Fibroblast of the conjunctiva (primary cell): Measurements from ENCODE around the gene PRAC1.
A peak's percentile ranks its signal among the peaks of the same experiment; 100 is the strongest.
"Not testable (repeated sequence)": the region's sequence is repeated elsewhere in the genome, so short reads cannot be mapped to it uniquely, and the experiment has no call there.

Source experiments
- DNase-seq: peaks from one replicate; pipeline ENCODE4 v3.0.0-alpha.2; 2010; ENCODE audit warnings: low read depth

The PRAC1 gene

GRCh38 chr17:48726916-48727286 lies 4.6 kb upstream of the PRAC1 start:
- no peak for DNase-seq

DNA sequence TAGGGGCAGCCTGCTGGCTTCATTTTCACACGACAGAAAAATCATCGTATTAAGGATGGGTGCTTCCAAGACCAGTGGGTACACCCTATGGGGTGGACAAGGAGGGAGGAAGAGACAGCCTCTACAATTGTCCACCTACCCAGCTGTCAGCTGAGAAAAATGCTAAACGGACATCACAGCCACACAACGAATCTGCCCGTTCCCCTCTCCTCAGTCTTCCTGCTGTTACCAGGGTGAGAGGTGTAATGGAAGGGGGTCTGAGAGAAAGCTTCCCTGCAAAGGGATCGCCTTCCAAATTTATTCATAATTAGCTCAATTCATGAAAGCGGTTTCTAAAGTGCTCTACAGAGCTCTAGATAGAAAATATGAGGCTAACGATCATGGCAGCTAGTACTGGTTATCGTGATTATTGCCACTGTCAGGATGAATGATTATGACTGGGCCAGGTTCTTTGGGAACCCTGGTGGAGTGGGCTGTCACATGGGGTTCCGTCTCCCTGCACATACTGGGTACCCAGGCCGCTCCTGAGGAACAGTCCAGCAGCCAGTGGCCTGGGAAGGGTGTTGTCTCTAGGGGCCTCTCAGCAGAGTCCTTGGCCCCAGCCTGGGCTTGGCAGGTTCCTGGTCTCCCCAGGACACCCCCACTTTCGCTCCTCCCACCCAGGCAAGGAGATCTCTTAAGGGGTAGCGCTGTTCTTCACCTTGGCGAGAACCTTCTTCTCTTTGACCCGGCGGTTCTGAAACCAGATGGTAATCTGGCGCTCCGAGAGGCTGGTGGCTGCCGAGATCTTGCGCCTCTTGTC lies 4.0 kb upstream of the PRAC1 start:
- no peak for DNase-seq

GRCh38 chr17:48725288-48726064 lies 3.2 kb upstream of the PRAC1 start:
- no peak for DNase-seq

GRCh38 chr17:48725004-48725287 lies 2.6 kb upstream of the PRAC1 start:
- no peak for DNase-seq

GRCh38 chr17:48724251-48725003 lies 2.1 kb upstream of the PRAC1 start:
- peak; percentile 51 for DNase-seq

GRCh38 chr17:48723423-48724250 lies 1.3 kb upstream of the PRAC1 start:
- DNase-seq = no peak

GRCh38 chr17:48722915-48723422 lies 651 bp upstream of the PRAC1 start, which contains the start of gene PRAC2:
Gene PRAC2, plus strand, starts transcription at chr17:48723185. Its CDS starts 1,226 bp downstream, at chr17:48724411.
- DNase-seq = no peak

DNA sequence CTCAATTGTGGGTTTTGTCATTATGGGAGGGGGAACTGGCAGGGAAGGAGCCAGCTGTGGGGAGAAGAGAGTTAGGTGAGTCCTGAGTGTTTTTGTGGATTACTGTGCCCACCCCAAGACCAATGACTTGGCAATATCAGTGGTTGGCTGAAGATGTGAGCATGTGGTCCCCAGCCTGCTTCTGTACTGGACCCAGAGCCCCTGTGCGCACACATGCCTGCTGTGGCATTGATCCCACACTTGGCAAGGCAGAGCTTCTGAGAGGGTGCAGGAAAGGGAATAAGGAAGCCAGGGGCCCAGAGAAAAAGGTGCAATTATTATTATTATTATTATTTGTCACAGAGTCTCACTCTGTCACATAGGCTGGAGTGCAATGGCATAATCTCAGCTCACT lies 1.3 kb downstream of the PRAC1 start:
- no peak for DNase-seq

- DNase-seq = no peak
Measured at GRCh38 chr17:48720266-48721008, 1.9 kb downstream of the PRAC1 start.

- no peak for DNase-seq
Measured at GRCh38 chr17:48719642-48720265, 2.6 kb downstream of the PRAC1 start.

- DNase-seq = no peak
Measured at GRCh38 chr17:48718761-48719641, 3.3 kb downstream of the PRAC1 start.

- no peak for DNase-seq
Measured at GRCh38 chr17:48718227-48718760, 4.0 kb downstream of the PRAC1 start.

DNA sequence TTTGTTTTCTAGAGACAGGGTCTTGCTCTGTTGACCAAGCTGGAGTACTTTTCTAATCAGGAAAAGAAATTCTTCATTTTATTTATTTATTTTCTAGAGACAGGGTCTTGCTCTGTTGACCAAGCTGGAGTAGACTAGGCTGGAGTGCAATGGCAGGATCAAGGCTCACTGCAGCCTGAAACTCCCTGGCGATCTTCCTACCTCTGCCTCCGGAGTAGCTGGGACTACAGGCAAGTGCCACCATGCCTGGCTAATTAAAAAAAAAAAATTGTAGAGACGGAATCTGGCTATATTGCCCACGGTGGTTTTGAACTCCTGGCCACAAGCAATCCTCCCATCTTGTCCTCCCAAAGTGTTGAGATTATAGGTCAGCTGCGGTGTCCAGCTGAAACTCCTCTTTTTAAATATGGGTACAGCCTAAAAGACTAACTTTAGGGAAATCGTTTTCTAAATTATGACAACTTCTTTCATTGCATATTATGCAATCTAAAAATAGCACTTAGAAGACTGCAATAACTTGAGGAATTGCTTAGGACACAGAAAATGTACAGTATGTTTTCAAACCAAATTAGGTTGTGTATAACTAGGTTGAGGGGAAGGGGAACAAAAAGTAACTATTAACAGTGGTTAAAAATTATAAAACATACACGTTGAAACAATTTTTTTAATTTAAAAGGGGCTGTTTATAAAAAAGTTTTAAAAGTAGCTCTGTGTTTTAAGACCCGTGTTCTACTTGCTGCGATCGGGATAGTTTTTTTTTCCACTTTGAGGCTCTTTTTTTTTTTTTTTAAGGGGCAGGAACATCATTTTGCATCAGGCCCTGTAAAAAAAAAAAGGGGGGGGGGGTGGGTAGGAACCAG lies 4.7 kb downstream of the PRAC1 start:
- DNase-seq = no peak

DNA sequence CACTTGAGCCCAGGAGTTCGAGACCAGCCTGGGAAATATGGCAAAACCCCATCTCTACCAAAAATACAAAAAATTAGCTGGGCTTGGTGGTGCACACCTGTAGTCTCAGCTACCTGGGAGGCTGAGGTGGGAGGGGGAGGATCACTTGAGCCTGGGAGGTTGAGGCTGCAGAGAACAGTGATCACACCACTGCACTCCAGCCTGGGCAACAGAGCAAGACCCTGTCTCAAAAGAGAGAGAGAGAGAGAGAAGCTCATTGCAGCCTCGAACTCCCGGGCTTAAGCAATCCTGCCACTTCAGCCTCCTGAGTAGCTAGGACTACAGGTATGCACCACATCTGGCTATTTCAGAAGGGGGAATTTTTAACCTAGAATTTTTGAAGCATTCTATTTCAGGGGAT lies 5.8 kb downstream of the PRAC1 start:
- DNase-seq = not testable (repeated sequence)

- DNase-seq = no peak
Measured at GRCh38 chr17:48715496-48716399, 6.6 kb downstream of the PRAC1 start.

DNA sequence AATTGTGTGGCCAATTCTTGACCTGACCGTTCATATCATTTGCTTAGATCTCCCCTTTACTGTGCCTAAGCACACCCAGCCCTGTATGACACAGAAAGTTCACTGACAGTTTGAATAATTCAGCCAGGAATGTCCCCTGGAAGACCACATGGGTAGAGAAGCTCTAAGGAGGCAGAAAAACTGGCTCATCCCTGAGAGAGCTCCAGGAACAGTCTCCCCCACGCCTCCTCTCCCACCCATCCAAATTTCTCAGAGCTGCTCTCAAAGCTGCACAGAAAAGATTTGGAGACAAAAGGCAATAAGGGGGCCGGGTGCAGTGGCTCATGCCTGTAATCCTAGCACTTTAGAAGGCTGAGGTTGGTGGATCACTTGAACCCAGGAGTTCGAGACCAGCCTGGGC lies 11.2 kb downstream of the PRAC1 start:
- DNase-seq = no peak
